T-cell (primary cell): ENCODE data around the gene KDM2A. TPM values are rescaled to one million over a fixed set of nuclear protein-coding genes. Genes with fewer than 3 reads are reported as not detected.
A peak's percentile ranks its signal among the peaks of the same experiment; 100 is the strongest.

Experiments used
- ATAC-seq, 4 experiments: fragments of 200-7000 bp in 3 of 4; fragments of 150-1000 bp in 1 of 4; cut with Tn5 transposase; replicated peaks in 1 of 4; 1 replicate in 3 of 4; 2 replicates in 1 of 4; pipeline ENCODE4 v1.10.0; 2021; ENCODE audit warnings: moderate library complexity in 3 of 4, mild to moderate bottlenecking in 2 of 4, moderate number of reproducible peaks in 1 of 4
- CTCF ChIA-PET, 2 donors: fragments of 300-600 bp; sonication (Branson Sonifier 250); formaldehyde crosslinking; loops; one replicate each; lab custom pipeline; 2022; ENCODE audit warnings: antibody characterized with exemption in 2 of 2; lab: Charles Lee
- POLR2A ChIA-PET, 2 donors: fragments of 300-600 bp; sonication (Branson Sonifier 250); formaldehyde crosslinking; loops; one replicate each; lab custom pipeline; 2022; ENCODE audit warnings: antibody characterized with exemption in 2 of 2; lab: Charles Lee
- DNase-seq, 35 experiments: peaks; one replicate each; pipeline versions ENCODE4 v3.0.0 to v3.0.0-alpha.2; 2013 to 2023
- H3K27ac ChIP-seq: one replicate; pipeline ENCODE4 v1.5.1; 2013; ENCODE audit warnings: low read length
- H3K27me3 ChIP-seq, 2 experiments: replicated peaks in 1 of 2; 1 replicate in 1 of 2; 2 replicates in 1 of 2; pipeline versions ENCODE4 v1.6.1 to v1.7.0; 2013; ENCODE audit warnings: low read length in 1 of 2, mixed read lengths in 1 of 2; ENCODE audit not compliant: control insufficient read depth in 2 of 2, insufficient read depth in 2 of 2; ENCODE audit errors: extremely low read depth in 1 of 2
- H3K36me3 ChIP-seq, 2 donors: 1 replicate in 1 of 2; 2 replicates in 1 of 2; pipeline versions ENCODE4 v1.6.1 to v1.7.0; 2013; ENCODE audit warnings: low read length in 1 of 2; ENCODE audit not compliant: control insufficient read depth in 2 of 2, insufficient read depth in 1 of 2; ENCODE audit errors: extremely low read depth in 1 of 2
- H3K4me1 ChIP-seq, 2 experiments: 1 replicate in 1 of 2; 2 replicates in 1 of 2; pipeline versions ENCODE4 v1.6.1 to v1.7.0; 2013; ENCODE audit warnings: low read length in 2 of 2, mixed read lengths in 1 of 2; ENCODE audit not compliant: insufficient read depth in 2 of 2, control insufficient read depth in 1 of 2; ENCODE audit errors: extremely low read depth in 1 of 2
- H3K4me3 ChIP-seq, 2 donors: 1 replicate in 1 of 2; 2 replicates in 1 of 2; pipeline versions ENCODE4 v1.5.1 to v1.7.0; 2013; ENCODE audit warnings: mild to moderate bottlenecking in 2 of 2, low read length in 1 of 2, moderate library complexity in 1 of 2; ENCODE audit not compliant: control insufficient read depth in 1 of 2; ENCODE audit errors: extremely low read depth in 1 of 2
- H3K9me3 ChIP-seq: 2 replicates; pipeline ENCODE4 v1.7.0; 2013
- H3K27ac Mint-ChIP-seq, 2 donors: one replicate each; pipeline ENCODE4 v1.8.0; 2020 to 2021; ENCODE audit warnings: mild to moderate bottlenecking in 2 of 2, mixed read lengths in 2 of 2
- H3K27me3 Mint-ChIP-seq, 2 donors: one replicate each; pipeline ENCODE4 v1.8.0; 2021 to 2022; ENCODE audit warnings: mixed read lengths in 2 of 2
- H3K36me3 Mint-ChIP-seq: one replicate; pipeline ENCODE4 v1.8.0; 2021; ENCODE audit warnings: mixed read lengths
- H3K4me1 Mint-ChIP-seq, 3 donors: one replicate each; pipeline ENCODE4 v1.8.0; 2020 to 2022; ENCODE audit warnings: mixed read lengths in 3 of 3, mild to moderate bottlenecking in 1 of 3
- H3K4me3 Mint-ChIP-seq, 3 donors: one replicate each; pipeline ENCODE4 v1.8.0; 2020 to 2022; ENCODE audit warnings: mild to moderate bottlenecking in 3 of 3, mixed read lengths in 3 of 3, moderate library complexity in 3 of 3
- H3K9me3 Mint-ChIP-seq, 3 donors: one replicate each; pipeline ENCODE4 v1.8.0; 2020 to 2022; ENCODE audit warnings: mixed read lengths in 3 of 3
- WGBS: methylation state at CpG from one replicate; pipeline ENCODE4 v1.1.5; 2013; ENCODE audit warnings: missing lambda C conversion rate; ENCODE audit not compliant: insufficient coverage; 5-methylcytosine and 5-hydroxymethylcytosine counted together
- total RNA-seq, 35 experiments: library from RNA in 6 of 35; stranded (reverse) in 6 of 35; fragments of 120-200 nt in 1 of 35; gene quantifications; one replicate each; pipeline versions ENCODE4 v1.2.1 to v1.2.4 and lab custom pipeline; 2013 to 2026

KDM2A gene
- total RNA-seq, 5 donors from 2014 or later (not counting 1 experiment from before 2014, with no cell fraction given) = 157 to 333 (median 178) TPM

GRCh38 chr11:67252831-67253239 lies 133.8 kb downstream of the KDM2A start:
- CTCF ChIA-PET = interaction anchor here in 1 of 2 donors (0.7 to 1.7 kb wide), 6 partner anchors 9 to 129 kb away, joined by 4 to 6 read pairs (median 6); partner anchors contain the start of gene CLCF1
- Histone ChIP-seq H3K36me3 (peaks cover 19 to 93% of the 10 kb centered on the region in 2 donors), H3K4me1 (peaks cover 0 to 14% of the 10 kb centered on the region in 2 experiments), H3K9me3 (no peaks in the 10 kb centered on the region), H3K27me3 (no peaks in the 10 kb centered on the region), H3K4me3 (no peak overlapping the region), H3K27ac (no peak overlapping the region)
- ATAC-seq (peak; percentile 60 to 69 (median 64)), DNase-seq (peak in 12 of 35 experiments; percentile 31 to 65 (median 46))
- 81% methylated on average over 3 of the region's 4 CpGs for WGBS
- Mint-ChIP-seq H3K9me3 (no peaks in the 10 kb centered on the region), H3K27me3 (no peaks in the 10 kb centered on the region), H3K36me3 (peaks cover 78% of the 10 kb centered on the region), H3K4me1 (peaks cover 52 to 60% (median 54%) of the 10 kb centered on the region in 3 donors), H3K27ac (peak overlapping the region; percentile 44 to 66), H3K4me3 (no peak overlapping the region)
- POLR2A ChIA-PET = interaction anchor here (0.5 to 1.3 kb wide), 4 partner anchors 13 to 94 kb away, joined by 3 to 8 read pairs (median 5); no protein-coding TSS in a partner anchor

- POLR2A ChIA-PET = interaction anchor here (0.6 to 1.3 kb wide), 4 partner anchors 13 to 385 kb away, joined by 3 to 6 read pairs (median 3); partner anchors contain the start of gene TBX10 (in 1 of the 2)
- Mint-ChIP-seq H3K27ac (peak overlapping the region; percentile 53 to 66), H3K27me3 (no peaks in the 10 kb centered on the region), H3K4me3 (no peak overlapping the region), H3K4me1 (peaks cover 46 to 58% (median 49%) of the 10 kb centered on the region in 3 donors), H3K36me3 (peaks cover 66% of the 10 kb centered on the region), H3K9me3 (no peaks in the 10 kb centered on the region)
- no peaks in the 10 kb centered on the region for H3K27me3 ChIP-seq
- ATAC-seq (no peak), DNase-seq (no peak)
- no peak overlapping the region for H3K27ac ChIP-seq
- no peak overlapping the region for H3K4me3 ChIP-seq
- WGBS = 96% methylated on average over 13 of the region's 14 CpGs
- H3K9me3 ChIP-seq = no peaks in the 10 kb centered on the region
- CTCF ChIA-PET = interaction anchor here in 1 of 2 donors (1.0 to 1.7 kb wide), 3 partner anchors 8 to 100 kb away, joined by 3 to 6 read pairs (median 6); no protein-coding TSS in a partner anchor
- peaks cover 0 to 17% of the 10 kb centered on the region in 2 experiments for H3K4me1 ChIP-seq
- peaks cover 19 to 81% of the 10 kb centered on the region in 2 donors for H3K36me3 ChIP-seq
These were observed 135.0 kb downstream of the KDM2A start for GRCh38 chr11:67253872-67254624.

GRCh38 chr11:67254798-67255197 lies 135.7 kb downstream of the KDM2A start:
- Histone ChIP-seq H3K4me1 (peaks cover 0 to 17% of the 10 kb centered on the region in 2 experiments), H3K4me3 (no peak overlapping the region), H3K27me3 (no peaks in the 10 kb centered on the region), H3K36me3 (peaks cover 17 to 73% of the 10 kb centered on the region in 2 donors), H3K9me3 (no peaks in the 10 kb centered on the region), H3K27ac (no peak overlapping the region)
- Mint-ChIP-seq H3K27ac (no peak overlapping the region), H3K27me3 (no peaks in the 10 kb centered on the region), H3K36me3 (peaks cover 59% of the 10 kb centered on the region), H3K4me3 (no peak overlapping the region), H3K9me3 (no peaks in the 10 kb centered on the region), H3K4me1 (peaks cover 41 to 56% (median 47%) of the 10 kb centered on the region in 3 donors)
- WGBS = 95% methylated on average over 10 of the region's 15 CpGs
- ChIA-PET POLR2A (no interaction called here), CTCF (no interaction called here)
- peak in 1 of 35 experiments; percentile 5 for DNase-seq
- no peak for ATAC-seq

- POLR2A ChIA-PET = interaction anchor here in 1 of 2 donors (0.7 kb wide), 1 partner anchor 967 kb away, joined by 3 read pairs; the partner anchor contains the start of gene YIF1A
- Mint-ChIP-seq H3K4me1 (peaks cover 39 to 56% (median 46%) of the 10 kb centered on the region in 3 donors), H3K4me3 (no peak overlapping the region), H3K27ac (no peak overlapping the region), H3K36me3 (peaks cover 53% of the 10 kb centered on the region), H3K9me3 (no peaks in the 10 kb centered on the region), H3K27me3 (no peaks in the 10 kb centered on the region)
- Histone ChIP-seq H3K27me3 (no peaks in the 10 kb centered on the region), H3K4me1 (peaks cover 0 to 14% of the 10 kb centered on the region in 2 experiments), H3K9me3 (no peaks in the 10 kb centered on the region), H3K36me3 (peaks cover 14 to 68% of the 10 kb centered on the region in 2 donors), H3K4me3 (no peak overlapping the region), H3K27ac (no peak overlapping the region)
- DNase-seq = no peak
- CTCF ChIA-PET = no interaction called here
- ATAC-seq = no peak
- WGBS = 96% methylated on average over 9 of the region's 10 CpGs
These were observed 136.3 kb downstream of the KDM2A start for GRCh38 chr11:67255353-67255752.

- Histone ChIP-seq H3K4me3 (no peak overlapping the region), H3K4me1 (peaks cover 0 to 13% of the 10 kb centered on the region in 2 experiments), H3K9me3 (no peaks in the 10 kb centered on the region), H3K27ac (no peak overlapping the region), H3K27me3 (no peaks in the 10 kb centered on the region), H3K36me3 (peaks cover 14 to 62% of the 10 kb centered on the region in 2 donors)
- ChIA-PET POLR2A (interaction anchor here in 1 of 2 donors (0.7 kb wide), 2 partner anchors 98 to 967 kb away, joined by 3 read pairs; partner anchors contain the start of gene YIF1A), CTCF (no interaction called here)
- ATAC-seq (no peak), DNase-seq (no peak)
- Mint-ChIP-seq H3K27ac (no peak overlapping the region), H3K4me1 (peaks cover 37 to 56% (median 41%) of the 10 kb centered on the region in 3 donors), H3K4me3 (no peak overlapping the region), H3K9me3 (no peaks in the 10 kb centered on the region), H3K27me3 (no peaks in the 10 kb centered on the region), H3K36me3 (peaks cover 48% of the 10 kb centered on the region)
- WGBS = 88% methylated on average over 1 of the region's 8 CpGs
These were observed 136.8 kb downstream of the KDM2A start for GRCh38 chr11:67255864-67256263.

GRCh38 chr11:67256477-67257135 lies 137.5 kb downstream of the KDM2A start:
- CTCF ChIA-PET = interaction anchor here in 1 of 2 donors (0.6 kb wide), 1 partner anchor 35 kb away, joined by 3 read pairs; no protein-coding TSS in a partner anchor
- DNase-seq (no peak), ATAC-seq (no peak)
- Mint-ChIP-seq H3K27ac (peak overlapping the region; percentile 48 to 63), H3K4me1 (peaks cover 33 to 53% (median 35%) of the 10 kb centered on the region in 3 donors), H3K9me3 (no peaks in the 10 kb centered on the region), H3K4me3 (no peak overlapping the region), H3K36me3 (peaks cover 43% of the 10 kb centered on the region), H3K27me3 (no peaks in the 10 kb centered on the region)
- H3K4me1 ChIP-seq = peaks cover 0 to 19% of the 10 kb centered on the region in 2 experiments
- 79% methylated on average over 3 of the region's 5 CpGs for WGBS
- POLR2A ChIA-PET = interaction anchor here in 1 of 2 donors (0.7 kb wide), 1 partner anchor 97 kb away, joined by 3 read pairs; no protein-coding TSS in a partner anchor
- no peaks in the 10 kb centered on the region for H3K9me3 ChIP-seq
- no peak overlapping the region for H3K4me3 ChIP-seq
- no peak overlapping the region for H3K27ac ChIP-seq
- peaks cover 0 to 4% of the 10 kb centered on the region in 2 experiments for H3K27me3 ChIP-seq
- H3K36me3 ChIP-seq = peaks cover 14 to 55% of the 10 kb centered on the region in 2 donors
